WTC11 (cell line): ENCODE measurements around the gene TIMM44. TPM values are rescaled to one million over a fixed set of nuclear protein-coding genes. Genes with fewer than 3 reads are reported as not detected.

ENCODE experiments used
- ATAC-seq: fragments of 200-7000 bp; cut with Tn5 transposase; 2 replicates; pipeline ENCODE4 v1.10.0; 2021; ENCODE audit warnings: mild to moderate bottlenecking, moderate library complexity
- CTCF ChIA-PET: fragments of 300-600 bp; sonication (Branson Sonifier 250); formaldehyde crosslinking; loops from one replicate; lab custom pipeline; 2021; ENCODE audit warnings: antibody characterized with exemption; lab: Charles Lee
- POLR2A ChIA-PET: fragments of 350-600 bp; sonication (Branson Sonifier 250); formaldehyde crosslinking; loops from one replicate; lab custom pipeline; 2021; ENCODE audit warnings: antibody characterized with exemption; lab: Charles Lee
- DNase-seq: peaks from one replicate; pipeline ENCODE4 v3.0.0; 2021; ENCODE audit warnings: low spot score
- H3K27ac Mint-ChIP-seq: 2 replicates; pipeline ENCODE4 v1.8.0; 2021; ENCODE audit warnings: mixed read lengths
- H3K27me3 Mint-ChIP-seq: 2 replicates; pipeline ENCODE4 v1.8.0; 2021; ENCODE audit warnings: low read depth, mild to moderate bottlenecking, moderate library complexity, mixed read lengths
- H3K36me3 Mint-ChIP-seq: 2 replicates; pipeline ENCODE4 v1.8.0; 2021; ENCODE audit warnings: mixed read lengths
- H3K4me1 Mint-ChIP-seq: 2 replicates; pipeline ENCODE4 v1.8.0; 2022; ENCODE audit warnings: mixed read lengths
- H3K4me3 Mint-ChIP-seq: 2 replicates; pipeline ENCODE4 v1.8.0; 2021; ENCODE audit warnings: mild to moderate bottlenecking, moderate library complexity, mixed read lengths
- H3K9me3 Mint-ChIP-seq: 2 replicates; pipeline ENCODE4 v1.8.0; 2021; ENCODE audit warnings: mixed read lengths
- ATF1 ChIP-seq: sonication (generic); formaldehyde crosslinking; IDR thresholded peaks from 2 replicates; pipeline ENCODE4 v1.8.1; 2023; ENCODE audit warnings: mild to moderate bottlenecking, moderate library complexity, missing genetic modification reagents
- CBFB ChIP-seq: sonication (generic); formaldehyde crosslinking; IDR thresholded peaks from 2 replicates; pipeline ENCODE4 v1.8.1; 2022; ENCODE audit warnings: mild to moderate bottlenecking, low read depth, missing genetic modification reagents
- EMX1 ChIP-seq: fragments of 250-450 bp; sonication (Bioruptor Pico); IDR thresholded peaks from 2 replicates; pipeline ENCODE4 v1.8.0; 2021; ENCODE audit warnings: mild to moderate bottlenecking
- FOXJ3 ChIP-seq: sonication (generic); formaldehyde crosslinking; IDR thresholded peaks from 2 replicates; pipeline ENCODE4 v1.9.0; 2021; ENCODE audit warnings: missing genetic modification reagents, mild to moderate bottlenecking, borderline replicate concordance
- GTF2I ChIP-seq: fragments of 250-450 bp; sonication (Bioruptor Pico); conservative IDR thresholded peaks from 2 replicates; pipeline ENCODE4 v1.4.0; 2021; ENCODE audit warnings: mild to moderate bottlenecking
- IRF2 ChIP-seq: sonication (generic); formaldehyde crosslinking; IDR thresholded peaks from 2 replicates; pipeline ENCODE4 v1.8.0; 2022; ENCODE audit warnings: low read depth, missing genetic modification reagents, borderline replicate concordance
- MYBL2 ChIP-seq: sonication (generic); formaldehyde crosslinking; IDR thresholded peaks from 2 replicates; pipeline ENCODE4 v1.8.1; 2023; ENCODE audit warnings: mild to moderate bottlenecking, moderate library complexity, missing genetic modification reagents
- OVOL2 ChIP-seq: fragments of 250-450 bp; sonication (Bioruptor Pico); IDR thresholded peaks from 2 replicates; pipeline ENCODE4 v1.9.0; 2021; ENCODE audit warnings: mild to moderate bottlenecking, borderline replicate concordance
- SP1 ChIP-seq: sonication (generic); formaldehyde crosslinking; conservative IDR thresholded peaks from 2 replicates; pipeline ENCODE4 v1.8.1; 2022; ENCODE audit warnings: missing genetic modification reagents
- ZMAT4 ChIP-seq: fragments of 250-450 bp; sonication (Bioruptor Pico); IDR thresholded peaks from 2 replicates; pipeline ENCODE4 v1.9.0; 2021; ENCODE audit warnings: mild to moderate bottlenecking
- ZNF396 ChIP-seq: fragments of 250-450 bp; sonication (Bioruptor Pico); IDR thresholded peaks from 2 replicates; pipeline ENCODE4 v1.8.0; 2021; ENCODE audit warnings: mild to moderate bottlenecking, moderate library complexity, borderline replicate concordance
- ZNF671 ChIP-seq: fragments of 250-450 bp; sonication (Bioruptor Pico); IDR thresholded peaks from 2 replicates; pipeline ENCODE4 v1.8.0; 2021; ENCODE audit warnings: mild to moderate bottlenecking
- total RNA-seq: library from RNA; stranded (reverse); gene quantifications from 3 replicates; pipeline ENCODE4 v1.2.3, GENCODE V29; 2021
- TF ChIP-seq, protein P1 (sequence below): sonication (generic); formaldehyde crosslinking; IDR thresholded peaks from 2 replicates; pipeline ENCODE4 v1.8.1; 2023; ENCODE audit warnings: mild to moderate bottlenecking, missing genetic modification reagents, borderline replicate concordance
- TF ChIP-seq, protein P2 (sequence below): sonication (generic); formaldehyde crosslinking; IDR thresholded peaks from 2 replicates; pipeline ENCODE4 v1.8.0; 2022; ENCODE audit warnings: mild to moderate bottlenecking, missing genetic modification reagents
- TF ChIP-seq, protein P3 (sequence below): sonication (generic); formaldehyde crosslinking; IDR thresholded peaks from 2 replicates; pipeline ENCODE4 v1.8.0; 2023; ENCODE audit warnings: mild to moderate bottlenecking, missing genetic modification reagents
- TF ChIP-seq, protein P4 (sequence below): sonication (generic); formaldehyde crosslinking; IDR thresholded peaks from 2 replicates; pipeline ENCODE4 v1.8.0; 2023; ENCODE audit warnings: missing genetic modification reagents, mild to moderate bottlenecking, borderline replicate concordance
- TF ChIP-seq, protein P5 (sequence below): sonication (generic); formaldehyde crosslinking; IDR thresholded peaks from 2 replicates; pipeline ENCODE4 v1.8.0; 2022; ENCODE audit warnings: mild to moderate bottlenecking, missing genetic modification reagents

TIMM44 gene
- total RNA-seq, 1 experiment from 2014 or later: 129 TPM

DNA sequence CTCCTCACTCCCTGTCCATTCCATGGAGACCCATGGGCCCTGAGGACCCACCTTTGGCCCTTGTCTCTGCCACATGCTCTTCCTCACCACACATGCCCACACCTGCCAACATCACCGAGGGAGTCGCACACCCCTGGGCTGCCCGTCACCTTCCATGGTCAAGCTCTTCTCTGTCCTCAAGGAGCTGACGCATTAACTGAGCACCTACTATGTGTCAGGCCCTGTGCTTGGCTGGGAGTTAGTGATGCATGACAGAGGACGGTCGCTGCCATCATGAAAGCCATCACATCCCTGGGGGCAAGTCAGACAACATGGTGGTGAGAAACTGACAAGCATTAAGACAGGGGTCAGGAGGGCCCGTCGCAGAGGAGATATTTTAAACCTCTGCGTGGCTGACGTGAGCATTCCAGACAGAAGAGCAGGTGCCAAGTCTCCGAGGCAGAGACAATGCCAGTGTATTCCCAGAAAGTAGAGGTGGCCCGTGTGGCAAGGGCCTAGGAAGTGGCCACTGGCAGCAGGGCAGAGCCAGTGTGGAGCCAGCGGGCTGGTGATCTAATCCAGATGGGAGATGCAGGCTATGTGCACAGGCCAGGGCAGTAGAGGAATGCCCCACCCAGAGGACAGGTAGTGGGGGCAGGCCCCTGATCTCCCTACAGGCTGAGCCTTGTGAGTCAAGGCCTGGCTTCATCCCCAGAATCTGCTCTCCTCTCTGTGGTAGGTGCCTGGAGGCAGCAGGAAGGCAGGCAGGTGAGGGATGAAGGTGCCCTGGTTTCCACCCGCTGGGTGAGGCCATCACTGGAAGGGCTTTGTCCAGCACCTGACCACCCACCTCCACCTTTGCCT lies 40.8 kb upstream of the TIMM44 start (continued):
- TF ChIP-seq, protein P1, sequence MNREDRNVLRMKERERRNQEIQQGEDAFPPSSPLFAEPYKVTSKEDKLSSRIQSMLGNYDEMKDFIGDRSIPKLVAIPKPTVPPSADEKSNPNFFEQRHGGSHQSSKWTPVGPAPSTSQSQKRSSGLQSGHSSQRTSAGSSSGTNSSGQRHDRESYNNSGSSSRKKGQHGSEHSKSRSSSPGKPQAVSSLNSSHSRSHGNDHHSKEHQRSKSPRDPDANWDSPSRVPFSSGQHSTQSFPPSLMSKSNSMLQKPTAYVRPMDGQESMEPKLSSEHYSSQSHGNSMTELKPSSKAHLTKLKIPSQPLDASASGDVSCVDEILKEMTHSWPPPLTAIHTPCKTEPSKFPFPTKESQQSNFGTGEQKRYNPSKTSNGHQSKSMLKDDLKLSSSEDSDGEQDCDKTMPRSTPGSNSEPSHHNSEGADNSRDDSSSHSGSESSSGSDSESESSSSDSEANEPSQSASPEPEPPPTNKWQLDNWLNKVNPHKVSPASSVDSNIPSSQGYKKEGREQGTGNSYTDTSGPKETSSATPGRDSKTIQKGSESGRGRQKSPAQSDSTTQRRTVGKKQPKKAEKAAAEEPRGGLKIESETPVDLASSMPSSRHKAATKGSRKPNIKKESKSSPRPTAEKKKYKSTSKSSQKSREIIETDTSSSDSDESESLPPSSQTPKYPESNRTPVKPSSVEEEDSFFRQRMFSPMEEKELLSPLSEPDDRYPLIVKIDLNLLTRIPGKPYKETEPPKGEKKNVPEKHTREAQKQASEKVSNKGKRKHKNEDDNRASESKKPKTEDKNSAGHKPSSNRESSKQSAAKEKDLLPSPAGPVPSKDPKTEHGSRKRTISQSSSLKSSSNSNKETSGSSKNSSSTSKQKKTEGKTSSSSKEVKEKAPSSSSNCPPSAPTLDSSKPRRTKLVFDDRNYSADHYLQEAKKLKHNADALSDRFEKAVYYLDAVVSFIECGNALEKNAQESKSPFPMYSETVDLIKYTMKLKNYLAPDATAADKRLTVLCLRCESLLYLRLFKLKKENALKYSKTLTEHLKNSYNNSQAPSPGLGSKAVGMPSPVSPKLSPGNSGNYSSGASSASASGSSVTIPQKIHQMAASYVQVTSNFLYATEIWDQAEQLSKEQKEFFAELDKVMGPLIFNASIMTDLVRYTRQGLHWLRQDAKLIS: no peak
- TF ChIP-seq, protein P2, sequence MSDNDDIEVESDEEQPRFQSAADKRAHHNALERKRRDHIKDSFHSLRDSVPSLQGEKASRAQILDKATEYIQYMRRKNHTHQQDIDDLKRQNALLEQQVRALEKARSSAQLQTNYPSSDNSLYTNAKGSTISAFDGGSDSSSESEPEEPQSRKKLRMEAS (CRISPR knock-in tag): no peak

GRCh38 chr19:7983286-7983950 lies 40.0 kb upstream of the TIMM44 start:
- H3K36me3 Mint-ChIP-seq: peaks cover 59% of the 10 kb centered on the region
- CTCF ChIA-PET: interaction anchor here (1.0 kb wide), 1 partner anchor 39 kb away, joined by 4 read pairs; the partner anchor contains the start of gene TIMM44
- H3K4me3 Mint-ChIP-seq: no peak overlapping the region
- 0 out of 2 replicates have a peak overlapping the region, but pooled peaks have one; percentile 49 for H3K27ac Mint-ChIP-seq
- DNase-seq (no peak), ATAC-seq (no peak)
- POLR2A ChIA-PET: no interaction called here
- H3K9me3 Mint-ChIP-seq: no peaks in the 10 kb centered on the region
- no peaks in the 10 kb centered on the region for H3K4me1 Mint-ChIP-seq
- H3K27me3 Mint-ChIP-seq: no peaks in the 10 kb centered on the region
- TF ChIP-seq IRF2 (CRISPR knock-in tag): no peak
- TF ChIP-seq, protein P3, sequence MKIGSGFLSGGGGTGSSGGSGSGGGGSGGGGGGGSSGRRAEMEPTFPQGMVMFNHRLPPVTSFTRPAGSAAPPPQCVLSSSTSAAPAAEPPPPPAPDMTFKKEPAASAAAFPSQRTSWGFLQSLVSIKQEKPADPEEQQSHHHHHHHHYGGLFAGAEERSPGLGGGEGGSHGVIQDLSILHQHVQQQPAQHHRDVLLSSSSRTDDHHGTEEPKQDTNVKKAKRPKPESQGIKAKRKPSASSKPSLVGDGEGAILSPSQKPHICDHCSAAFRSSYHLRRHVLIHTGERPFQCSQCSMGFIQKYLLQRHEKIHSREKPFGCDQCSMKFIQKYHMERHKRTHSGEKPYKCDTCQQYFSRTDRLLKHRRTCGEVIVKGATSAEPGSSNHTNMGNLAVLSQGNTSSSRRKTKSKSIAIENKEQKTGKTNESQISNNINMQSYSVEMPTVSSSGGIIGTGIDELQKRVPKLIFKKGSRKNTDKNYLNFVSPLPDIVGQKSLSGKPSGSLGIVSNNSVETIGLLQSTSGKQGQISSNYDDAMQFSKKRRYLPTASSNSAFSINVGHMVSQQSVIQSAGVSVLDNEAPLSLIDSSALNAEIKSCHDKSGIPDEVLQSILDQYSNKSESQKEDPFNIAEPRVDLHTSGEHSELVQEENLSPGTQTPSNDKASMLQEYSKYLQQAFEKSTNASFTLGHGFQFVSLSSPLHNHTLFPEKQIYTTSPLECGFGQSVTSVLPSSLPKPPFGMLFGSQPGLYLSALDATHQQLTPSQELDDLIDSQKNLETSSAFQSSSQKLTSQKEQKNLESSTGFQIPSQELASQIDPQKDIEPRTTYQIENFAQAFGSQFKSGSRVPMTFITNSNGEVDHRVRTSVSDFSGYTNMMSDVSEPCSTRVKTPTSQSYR (CRISPR knock-in tag): no peak
- TF ChIP-seq MYBL2 (CRISPR knock-in tag): no peak
- no peak for TF ChIP-seq EMX1 (CRISPR knock-in tag)
- no peak for TF ChIP-seq ZNF671 (CRISPR knock-in tag)
- no peak for TF ChIP-seq ATF1 (CRISPR knock-in tag)
- TF ChIP-seq ZNF396 (CRISPR knock-in tag): no peak
- TF ChIP-seq, protein P4, sequence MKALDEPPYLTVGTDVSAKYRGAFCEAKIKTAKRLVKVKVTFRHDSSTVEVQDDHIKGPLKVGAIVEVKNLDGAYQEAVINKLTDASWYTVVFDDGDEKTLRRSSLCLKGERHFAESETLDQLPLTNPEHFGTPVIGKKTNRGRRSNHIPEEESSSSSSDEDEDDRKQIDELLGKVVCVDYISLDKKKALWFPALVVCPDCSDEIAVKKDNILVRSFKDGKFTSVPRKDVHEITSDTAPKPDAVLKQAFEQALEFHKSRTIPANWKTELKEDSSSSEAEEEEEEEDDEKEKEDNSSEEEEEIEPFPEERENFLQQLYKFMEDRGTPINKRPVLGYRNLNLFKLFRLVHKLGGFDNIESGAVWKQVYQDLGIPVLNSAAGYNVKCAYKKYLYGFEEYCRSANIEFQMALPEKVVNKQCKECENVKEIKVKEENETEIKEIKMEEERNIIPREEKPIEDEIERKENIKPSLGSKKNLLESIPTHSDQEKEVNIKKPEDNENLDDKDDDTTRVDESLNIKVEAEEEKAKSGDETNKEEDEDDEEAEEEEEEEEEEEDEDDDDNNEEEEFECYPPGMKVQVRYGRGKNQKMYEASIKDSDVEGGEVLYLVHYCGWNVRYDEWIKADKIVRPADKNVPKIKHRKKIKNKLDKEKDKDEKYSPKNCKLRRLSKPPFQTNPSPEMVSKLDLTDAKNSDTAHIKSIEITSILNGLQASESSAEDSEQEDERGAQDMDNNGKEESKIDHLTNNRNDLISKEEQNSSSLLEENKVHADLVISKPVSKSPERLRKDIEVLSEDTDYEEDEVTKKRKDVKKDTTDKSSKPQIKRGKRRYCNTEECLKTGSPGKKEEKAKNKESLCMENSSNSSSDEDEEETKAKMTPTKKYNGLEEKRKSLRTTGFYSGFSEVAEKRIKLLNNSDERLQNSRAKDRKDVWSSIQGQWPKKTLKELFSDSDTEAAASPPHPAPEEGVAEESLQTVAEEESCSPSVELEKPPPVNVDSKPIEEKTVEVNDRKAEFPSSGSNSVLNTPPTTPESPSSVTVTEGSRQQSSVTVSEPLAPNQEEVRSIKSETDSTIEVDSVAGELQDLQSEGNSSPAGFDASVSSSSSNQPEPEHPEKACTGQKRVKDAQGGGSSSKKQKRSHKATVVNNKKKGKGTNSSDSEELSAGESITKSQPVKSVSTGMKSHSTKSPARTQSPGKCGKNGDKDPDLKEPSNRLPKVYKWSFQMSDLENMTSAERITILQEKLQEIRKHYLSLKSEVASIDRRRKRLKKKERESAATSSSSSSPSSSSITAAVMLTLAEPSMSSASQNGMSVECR (CRISPR knock-in tag): no peak
- TF ChIP-seq CBFB (CRISPR knock-in tag): no peak
- TF ChIP-seq, protein P1: no peak
- TF ChIP-seq OVOL2 (CRISPR knock-in tag): no peak
- no peak for TF ChIP-seq SP1 (CRISPR knock-in tag)
- no peak for TF ChIP-seq GTF2I
- no peak for TF ChIP-seq ZMAT4
- TF ChIP-seq, protein P5, sequence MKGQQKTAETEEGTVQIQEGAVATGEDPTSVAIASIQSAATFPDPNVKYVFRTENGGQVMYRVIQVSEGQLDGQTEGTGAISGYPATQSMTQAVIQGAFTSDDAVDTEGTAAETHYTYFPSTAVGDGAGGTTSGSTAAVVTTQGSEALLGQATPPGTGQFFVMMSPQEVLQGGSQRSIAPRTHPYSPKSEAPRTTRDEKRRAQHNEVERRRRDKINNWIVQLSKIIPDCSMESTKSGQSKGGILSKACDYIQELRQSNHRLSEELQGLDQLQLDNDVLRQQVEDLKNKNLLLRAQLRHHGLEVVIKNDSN (CRISPR knock-in tag): no peak
- TF ChIP-seq FOXJ3: no peak
